Vagina (tissue), 2 donors: ENCODE results near the gene TOR4A. TPM values are rescaled to one million over a fixed set of nuclear protein-coding genes. Genes with fewer than 3 reads are reported as not detected.

Source experiments
- DNase-seq, 2 donors: peaks; one replicate each; pipeline ENCODE4 v3.0.0-alpha.2; 2017; ENCODE audit errors: extremely low spot score in 2 of 2
- H3K27ac ChIP-seq: fragments of 200-600 bp; sonication (generic); one replicate; pipeline ENCODE4 v1.5.1; 2019
- H3K27me3 ChIP-seq: fragments of 200-600 bp; sonication (generic); one replicate; pipeline ENCODE4 v1.5.1; 2019
- H3K36me3 ChIP-seq, 2 donors: fragments of 200-600 bp; sonication (generic); one replicate each; pipeline ENCODE4 v1.5.1; 2017 to 2019
- H3K4me1 ChIP-seq: fragments of 200-600 bp; sonication (generic); one replicate; pipeline ENCODE4 v1.5.1; 2019
- H3K4me3 ChIP-seq, 2 donors: fragments of 200-600 bp; sonication (generic); 1 replicate in 1 of 2; 2 replicates in 1 of 2; pipeline ENCODE4 v1.5.1; 2016 to 2019
- H3K9me3 ChIP-seq: fragments of 200-600 bp; sonication (generic); one replicate; pipeline ENCODE4 v1.5.1; 2019
- POLR2A ChIP-seq, 2 donors: fragments of 450-650 bp; IDR thresholded peaks; one replicate each; pipeline ENCODE4 v1.6.1; 2017; ENCODE audit warnings: antibody characterized with exemption in 2 of 2, mild to moderate bottlenecking in 2 of 2, moderate library complexity in 2 of 2
- POLR2AphosphoS5 ChIP-seq, 2 donors: sonication (generic); formaldehyde crosslinking; IDR thresholded peaks; one replicate each; pipeline ENCODE4 v1.9.0; 2017; ENCODE audit warnings: antibody characterized with exemption in 2 of 2, mild to moderate bottlenecking in 2 of 2, low read depth in 1 of 2; ENCODE audit not compliant: insufficient read depth in 1 of 2
- intact Hi-C: fragments of 100-400 bp; cut with DNase I; formaldehyde crosslinking; loops from one replicate; pipeline ENCODE4 v1.15.1; 2023
- total RNA-seq: library from RNA; depleted of rRNA; stranded (reverse); fragments of >200 nt; gene quantifications from one replicate; pipeline ENCODE4 v1.2.3, GENCODE V29; 2016
- TF ChIP-seq, protein P1 (sequence below), 3 experiments: fragments of 450-650 bp in 2 of 3; fragments of 200-600 bp in 1 of 3; sonication (generic) in 1 of 3; IDR thresholded peaks; one replicate each; pipeline ENCODE4 v1.5.1; 2017 to 2019; ENCODE audit warnings: antibody characterized with exemption in 3 of 3, mild to moderate bottlenecking in 2 of 3, moderate library complexity in 2 of 3

TOR4A gene
- total RNA-seq, 1 donor from 2014 or later: 13.0 TPM

DNA sequence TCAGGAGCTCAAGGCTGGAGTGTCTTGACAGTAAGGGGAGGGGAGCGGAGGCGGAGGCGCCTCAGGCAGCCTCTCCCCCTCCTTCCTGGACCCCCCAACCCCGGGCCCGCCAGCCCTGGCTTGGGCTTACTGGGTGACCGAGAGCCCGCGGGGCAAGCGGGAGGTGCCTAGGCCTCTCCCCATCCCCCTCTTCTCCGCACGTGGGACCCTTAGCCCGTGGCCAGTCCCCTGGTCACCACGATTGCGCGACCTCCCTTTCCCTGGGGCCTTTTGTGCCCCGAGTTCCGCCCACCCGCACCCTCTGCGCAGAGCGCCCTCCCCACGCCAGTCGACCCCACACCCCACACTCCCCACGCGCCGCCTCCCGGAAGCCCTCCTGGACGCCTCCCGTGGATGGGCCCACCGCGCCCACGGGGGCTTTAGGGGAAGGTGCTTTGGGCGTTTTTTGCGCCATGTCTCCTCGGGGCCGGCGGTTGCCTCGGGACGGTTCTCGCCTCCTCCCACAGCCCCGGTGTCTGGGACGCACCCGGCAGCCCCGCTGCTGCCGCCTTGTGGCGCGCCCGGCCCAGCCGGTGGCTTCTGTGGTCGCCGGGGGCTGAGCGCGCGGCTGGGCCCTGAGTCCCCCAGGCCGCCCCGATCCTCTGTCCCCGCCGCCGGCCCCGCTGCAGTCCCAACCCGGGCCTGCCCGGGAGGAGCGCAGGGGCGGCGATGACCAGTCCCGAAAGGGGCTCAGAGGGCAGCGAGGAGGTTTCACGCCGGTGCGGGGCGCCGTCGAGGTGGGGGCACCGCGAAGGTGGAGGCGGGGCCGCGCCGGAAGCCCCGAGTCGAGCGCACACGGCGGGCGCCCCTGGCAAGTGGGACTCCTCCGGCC lies 3.2 kb downstream of the TOR4A start:
- Histone ChIP-seq H3K4me1 (peaks cover 40% of the 10 kb centered on the region), H3K9me3 (no peaks in the 10 kb centered on the region), H3K4me3 (no peak overlapping the region), H3K36me3 (no peaks in the 10 kb centered on the region), H3K27me3 (no peaks in the 10 kb centered on the region), H3K27ac (no peak overlapping the region)
- TF ChIP-seq POLR2A (IDR thresholded peaks at IDR 0.05) (no peak), POLR2AphosphoS5 (IDR thresholded peaks at IDR 0.05; ENCODE audit: insufficient read depth in 1 of 2, low read depth in 1 of 2) (no peak)
- TF ChIP-seq, protein P1, sequence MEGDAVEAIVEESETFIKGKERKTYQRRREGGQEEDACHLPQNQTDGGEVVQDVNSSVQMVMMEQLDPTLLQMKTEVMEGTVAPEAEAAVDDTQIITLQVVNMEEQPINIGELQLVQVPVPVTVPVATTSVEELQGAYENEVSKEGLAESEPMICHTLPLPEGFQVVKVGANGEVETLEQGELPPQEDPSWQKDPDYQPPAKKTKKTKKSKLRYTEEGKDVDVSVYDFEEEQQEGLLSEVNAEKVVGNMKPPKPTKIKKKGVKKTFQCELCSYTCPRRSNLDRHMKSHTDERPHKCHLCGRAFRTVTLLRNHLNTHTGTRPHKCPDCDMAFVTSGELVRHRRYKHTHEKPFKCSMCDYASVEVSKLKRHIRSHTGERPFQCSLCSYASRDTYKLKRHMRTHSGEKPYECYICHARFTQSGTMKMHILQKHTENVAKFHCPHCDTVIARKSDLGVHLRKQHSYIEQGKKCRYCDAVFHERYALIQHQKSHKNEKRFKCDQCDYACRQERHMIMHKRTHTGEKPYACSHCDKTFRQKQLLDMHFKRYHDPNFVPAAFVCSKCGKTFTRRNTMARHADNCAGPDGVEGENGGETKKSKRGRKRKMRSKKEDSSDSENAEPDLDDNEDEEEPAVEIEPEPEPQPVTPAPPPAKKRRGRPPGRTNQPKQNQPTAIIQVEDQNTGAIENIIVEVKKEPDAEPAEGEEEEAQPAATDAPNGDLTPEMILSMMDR (IDR thresholded peaks at IDR 0.05): no peak
- intact Hi-C loops: no loop called here
- DNase-seq: no peak

- intact Hi-C loops: no loop called here
- TF ChIP-seq, protein P1 (IDR thresholded peaks at IDR 0.05): no peak
- no peak for TF ChIP-seq POLR2A (IDR thresholded peaks at IDR 0.05)
- TF ChIP-seq POLR2AphosphoS5 (IDR thresholded peaks at IDR 0.05; ENCODE audit: insufficient read depth in 1 of 2, low read depth in 1 of 2): no peak
- H3K4me3 ChIP-seq: no peak overlapping the region
- H3K4me1 ChIP-seq: peaks cover 32% of the 10 kb centered on the region
- no peaks in the 10 kb centered on the region for H3K9me3 ChIP-seq
- H3K36me3 ChIP-seq: no peaks in the 10 kb centered on the region
- H3K27ac ChIP-seq: no peak overlapping the region
- DNase-seq: peak in 1 of 2 donors; percentile 76
- no peaks in the 10 kb centered on the region for H3K27me3 ChIP-seq
Observed at GRCh38 chr9:137281345-137282116, 4.0 kb downstream of the TOR4A start.

GRCh38 chr9:137286975-137287383 lies 9.5 kb downstream of the TOR4A start:
- Histone ChIP-seq H3K36me3 (no peaks in the 10 kb centered on the region), H3K4me1 (no peaks in the 10 kb centered on the region), H3K4me3 (no peak overlapping the region), H3K9me3 (no peaks in the 10 kb centered on the region), H3K27ac (no peak overlapping the region), H3K27me3 (no peaks in the 10 kb centered on the region)
- TF ChIP-seq, protein P1 (IDR thresholded peaks at IDR 0.05): no peak
- TF ChIP-seq POLR2A (IDR thresholded peaks at IDR 0.05) (no peak), POLR2AphosphoS5 (IDR thresholded peaks at IDR 0.05; ENCODE audit: insufficient read depth in 1 of 2, low read depth in 1 of 2) (no peak)
- DNase-seq: no peak
- intact Hi-C loops: no loop called here

- Histone ChIP-seq H3K27ac (no peak overlapping the region), H3K27me3 (no peaks in the 10 kb centered on the region)
Observed at GRCh38 chr9:137293094-137293481, 15.6 kb downstream of the TOR4A start.

DNA sequence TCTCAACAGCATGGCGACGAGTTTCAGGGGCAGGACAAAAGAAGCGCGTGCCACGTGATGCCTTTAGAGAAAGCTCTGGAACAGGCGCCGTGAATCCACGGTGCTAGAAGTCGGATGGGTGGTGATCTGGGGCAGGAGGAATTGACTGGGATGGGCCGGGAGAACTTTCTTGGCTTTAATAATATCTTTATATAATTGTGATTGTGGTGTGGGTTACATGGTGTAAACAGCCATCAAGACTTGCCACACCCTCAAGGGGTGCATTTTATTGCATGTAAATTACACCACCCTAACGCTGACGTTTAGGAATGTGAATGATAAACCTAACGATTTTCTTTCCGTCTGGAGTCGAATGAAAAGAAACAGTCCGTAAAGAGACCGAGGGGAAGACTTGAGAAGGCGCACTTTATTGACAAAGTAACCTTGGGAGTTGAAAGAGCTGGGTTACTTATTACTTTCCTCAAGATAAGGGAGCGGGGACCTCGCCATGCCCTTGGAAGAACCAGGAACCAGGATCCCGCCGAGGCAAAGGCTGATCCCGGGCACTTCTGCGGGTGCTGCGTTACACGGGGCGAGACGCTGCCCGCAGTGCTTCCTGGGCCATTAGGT lies 16.1 kb downstream of the TOR4A start:
- no peak overlapping the region for H3K27ac ChIP-seq
- H3K27me3 ChIP-seq: no peaks in the 10 kb centered on the region
- peak overlapping the region in 1 of 2 donors; percentile 5 for H3K4me3 ChIP-seq
- peaks cover 22% of the 10 kb centered on the region for H3K4me1 ChIP-seq
- TF ChIP-seq POLR2AphosphoS5 (IDR thresholded peaks at IDR 0.05; ENCODE audit: insufficient read depth in 1 of 2, low read depth in 1 of 2) (no peak), POLR2A (IDR thresholded peaks at IDR 0.05) (no peak)
- TF ChIP-seq, protein P1 (IDR thresholded peaks at IDR 0.05): no peak
- no peak for DNase-seq
- no peaks in the 10 kb centered on the region for H3K9me3 ChIP-seq
- no peaks in the 10 kb centered on the region for H3K36me3 ChIP-seq
- intact Hi-C loops: no loop called here

More at GRCh38 chr9:137293094-137293481, 15.6 kb downstream of the TOR4A start:
- intact Hi-C loops: no loop called here
- no peak for DNase-seq
- peaks cover 17% of the 10 kb centered on the region for H3K4me1 ChIP-seq
- no peaks in the 10 kb centered on the region for H3K9me3 ChIP-seq
- TF ChIP-seq POLR2A (IDR thresholded peaks at IDR 0.05) (no peak), POLR2AphosphoS5 (IDR thresholded peaks at IDR 0.05; ENCODE audit: insufficient read depth in 1 of 2, low read depth in 1 of 2) (no peak)
- H3K36me3 ChIP-seq: no peaks in the 10 kb centered on the region
- H3K4me3 ChIP-seq: no peak overlapping the region
